Progenitor cell of endocrine pancreas (in vitro differentiated cells): ENCODE results near the gene ACP5. TPM values are rescaled to one million over a fixed set of nuclear protein-coding genes. Genes with fewer than 3 reads are reported as not detected.
A peak's percentile ranks its signal among the peaks of the same experiment; 100 is the strongest.

Experiments used
- DNase-seq: peaks from one replicate; pipeline ENCODE4 v3.0.0; 2021; ENCODE audit warnings: low spot score; ENCODE audit not compliant: unreplicated experiment
- H3K27ac Mint-ChIP-seq: 2 replicates; pipeline ENCODE4 v1.8.0; 2021; ENCODE audit warnings: mild to moderate bottlenecking, moderate library complexity, mixed read lengths
- H3K27me3 Mint-ChIP-seq: 2 replicates; pipeline ENCODE4 v1.8.0; 2021; ENCODE audit warnings: mixed read lengths
- H3K36me3 Mint-ChIP-seq: 2 replicates; pipeline ENCODE4 v1.8.0; 2022; ENCODE audit warnings: mixed read lengths; ENCODE audit not compliant: insufficient read depth
- H3K4me1 Mint-ChIP-seq: 2 replicates; pipeline ENCODE4 v1.8.0; 2021; ENCODE audit warnings: low read depth, mixed read lengths
- H3K4me3 Mint-ChIP-seq: 2 replicates; pipeline ENCODE4 v1.8.0; 2021; ENCODE audit warnings: low read depth, mild to moderate bottlenecking, moderate library complexity, mixed read lengths
- H3K9me3 Mint-ChIP-seq: 2 replicates; pipeline ENCODE4 v1.8.0; 2021; ENCODE audit warnings: low read depth, mixed read lengths
- total RNA-seq: library from RNA; stranded (reverse); gene quantifications from 2 replicates; pipeline ENCODE4 v1.2.1, GENCODE V29; 2021
- TF ChIP-seq, protein P1 (sequence below): fragments of 200-600 bp; sonication (generic); IDR thresholded peaks from one replicate; pipeline ENCODE4 v1.5.0; 2021; ENCODE audit warnings: antibody characterized with exemption, mild to moderate bottlenecking; ENCODE audit not compliant: unreplicated experiment

Gene ACP5
- total RNA-seq, 1 donor from 2014 or later = 1.6 TPM

- H3K27ac Mint-ChIP-seq = no peak overlapping the region
- no peaks in the 10 kb centered on the region for H3K9me3 Mint-ChIP-seq
- DNase-seq = no peak
- no peak overlapping the region for H3K4me3 Mint-ChIP-seq
- H3K4me1 Mint-ChIP-seq = peaks cover 7% of the 10 kb centered on the region
- TF ChIP-seq, protein P1, sequence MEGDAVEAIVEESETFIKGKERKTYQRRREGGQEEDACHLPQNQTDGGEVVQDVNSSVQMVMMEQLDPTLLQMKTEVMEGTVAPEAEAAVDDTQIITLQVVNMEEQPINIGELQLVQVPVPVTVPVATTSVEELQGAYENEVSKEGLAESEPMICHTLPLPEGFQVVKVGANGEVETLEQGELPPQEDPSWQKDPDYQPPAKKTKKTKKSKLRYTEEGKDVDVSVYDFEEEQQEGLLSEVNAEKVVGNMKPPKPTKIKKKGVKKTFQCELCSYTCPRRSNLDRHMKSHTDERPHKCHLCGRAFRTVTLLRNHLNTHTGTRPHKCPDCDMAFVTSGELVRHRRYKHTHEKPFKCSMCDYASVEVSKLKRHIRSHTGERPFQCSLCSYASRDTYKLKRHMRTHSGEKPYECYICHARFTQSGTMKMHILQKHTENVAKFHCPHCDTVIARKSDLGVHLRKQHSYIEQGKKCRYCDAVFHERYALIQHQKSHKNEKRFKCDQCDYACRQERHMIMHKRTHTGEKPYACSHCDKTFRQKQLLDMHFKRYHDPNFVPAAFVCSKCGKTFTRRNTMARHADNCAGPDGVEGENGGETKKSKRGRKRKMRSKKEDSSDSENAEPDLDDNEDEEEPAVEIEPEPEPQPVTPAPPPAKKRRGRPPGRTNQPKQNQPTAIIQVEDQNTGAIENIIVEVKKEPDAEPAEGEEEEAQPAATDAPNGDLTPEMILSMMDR = no peak
- H3K36me3 Mint-ChIP-seq = no peaks in the 10 kb centered on the region
- peaks cover 24% of the 10 kb centered on the region for H3K27me3 Mint-ChIP-seq
Measured at GRCh38 chr19:11539495-11540365, 37.7 kb downstream of the ACP5 start.

DNA sequence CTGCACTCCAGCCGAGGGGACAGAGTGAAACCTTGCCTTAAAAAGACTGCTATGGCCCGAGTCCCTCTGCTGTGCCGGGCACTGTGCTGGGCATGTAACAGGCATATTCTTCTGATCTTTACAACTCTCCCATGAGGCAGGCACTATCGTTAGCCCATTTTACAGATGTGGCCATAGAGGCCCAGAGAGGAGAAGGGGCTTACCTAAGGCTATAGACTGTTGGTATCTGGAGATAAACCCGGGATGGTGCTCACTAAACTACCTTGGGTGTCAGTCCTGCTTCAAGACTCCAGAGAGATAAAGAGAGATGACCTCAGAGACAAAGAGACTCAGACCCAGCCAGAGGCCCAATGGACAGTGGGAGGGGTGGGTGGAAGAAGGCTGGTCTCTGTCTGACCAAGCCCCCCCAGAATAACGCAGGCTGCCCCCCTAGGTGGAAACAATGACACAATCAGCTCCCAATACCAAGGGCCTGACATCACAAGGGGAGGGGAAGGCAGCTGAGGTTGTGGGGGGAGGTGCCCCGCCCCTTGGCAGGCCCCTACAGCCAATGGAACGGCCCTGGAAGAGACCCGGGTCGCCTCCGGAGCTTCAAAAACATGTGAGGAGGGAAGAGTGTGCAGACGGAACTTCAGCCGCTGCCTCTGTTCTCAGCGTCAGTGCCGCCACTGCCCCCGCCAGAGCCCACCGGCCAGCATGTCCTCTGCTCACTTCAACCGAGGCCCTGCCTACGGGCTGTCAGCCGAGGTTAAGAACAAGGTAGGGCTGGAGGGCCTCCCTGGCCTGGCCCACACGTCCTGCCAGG is 39.0 kb downstream of the ACP5 start, which contains the start of gene CNN1:
CNN1 (plus strand) TSS at position 620 of the 805 bp plus-strand sequence; CDS start at position 697, 77 bp downstream.
- TF ChIP-seq, protein P1 = no peak
- H3K4me3 Mint-ChIP-seq = no peak within 1 kb of the TSS
- H3K9me3 Mint-ChIP-seq = no peaks in the 10 kb centered on the region
- H3K27me3 Mint-ChIP-seq = peaks cover 33% of the 10 kb centered on the region
- DNase-seq = no peak
- H3K36me3 Mint-ChIP-seq = no peaks in the 10 kb centered on the region
- peaks cover 7% of the 10 kb centered on the region for H3K4me1 Mint-ChIP-seq
- peak within 1 kb of the TSS; percentile 37 for H3K27ac Mint-ChIP-seq

- Mint-ChIP-seq H3K4me3 (peak overlapping the region; percentile 67), H3K4me1 (peaks cover 7% of the 10 kb centered on the region), H3K27ac (peak overlapping the region; percentile 94), H3K27me3 (peaks cover 37% of the 10 kb centered on the region), H3K9me3 (no peaks in the 10 kb centered on the region), H3K36me3 (no peaks in the 10 kb centered on the region)
- TF ChIP-seq, protein P1 = peak; percentile 94
- DNase-seq = peak; percentile 86
Measured at GRCh38 chr19:11535792-11536595, 41.5 kb downstream of the ACP5 start.

- DNase-seq = no peak
- TF ChIP-seq, protein P1 = no peak
- no peaks in the 10 kb centered on the region for H3K9me3 Mint-ChIP-seq
- no peak overlapping the region for H3K4me3 Mint-ChIP-seq
- H3K27me3 Mint-ChIP-seq = peaks cover 33% of the 10 kb centered on the region
- peaks cover 7% of the 10 kb centered on the region for H3K4me1 Mint-ChIP-seq
- no peaks in the 10 kb centered on the region for H3K36me3 Mint-ChIP-seq
- H3K27ac Mint-ChIP-seq = peak overlapping the region; percentile 19
Measured at GRCh38 chr19:11534948-11535347, 42.5 kb downstream of the ACP5 start.
